GM12865 (cell line): ENCODE data around the gene IQCE.

Source experiments
- DNase-seq: peaks from one replicate; pipeline ENCODE4 v3.0.0; 2010; ENCODE audit warnings: low read depth
- H3K4me3 ChIP-seq: 2 replicates; pipeline ENCODE4 v1.5.1; 2011; ENCODE audit warnings: mild to moderate bottlenecking, low read depth, low read length, control low read depth
- CTCF ChIP-seq: IDR thresholded peaks from 2 replicates; pipeline ENCODE4 v1.5.1; 2011; ENCODE audit warnings: low read length, control low read depth, low read depth, inconsistent platforms; ENCODE audit not compliant: insufficient read depth; ENCODE audit errors: missing control alignments

IQCE gene

GRCh38 chr7:2644562-2645273 is 85.9 kb downstream of the IQCE start:
- DNase-seq, result no peak
- H3K4me3 ChIP-seq, result no peak overlapping the region
- no peak for TF ChIP-seq CTCF

- no peak overlapping the region for H3K4me3 ChIP-seq
- TF ChIP-seq CTCF, result no peak
- peak; percentile 72 for DNase-seq
These were observed 86.6 kb downstream of the IQCE start for GRCh38 chr7:2645274-2645868.

- DNase-seq, result no peak
- no peak overlapping the region for H3K4me3 ChIP-seq
- TF ChIP-seq CTCF, result no peak
These were observed 87.5 kb downstream of the IQCE start for GRCh38 chr7:2646336-2646679.

GRCh38 chr7:2646680-2647571 is 88.1 kb downstream of the IQCE start:
- no peak for DNase-seq
- H3K4me3 ChIP-seq, result no peak overlapping the region
- no peak for TF ChIP-seq CTCF

- no peak for DNase-seq
- no peak overlapping the region for H3K4me3 ChIP-seq
- TF ChIP-seq CTCF, result no peak
These were observed 88.9 kb downstream of the IQCE start for GRCh38 chr7:2647594-2648172.

- no peak for DNase-seq
- TF ChIP-seq CTCF, result no peak
- H3K4me3 ChIP-seq, result no peak overlapping the region
These were observed 90.5 kb downstream of the IQCE start for GRCh38 chr7:2649139-2649838.
